ENCODE data around the gene CBY2.

DNA sequence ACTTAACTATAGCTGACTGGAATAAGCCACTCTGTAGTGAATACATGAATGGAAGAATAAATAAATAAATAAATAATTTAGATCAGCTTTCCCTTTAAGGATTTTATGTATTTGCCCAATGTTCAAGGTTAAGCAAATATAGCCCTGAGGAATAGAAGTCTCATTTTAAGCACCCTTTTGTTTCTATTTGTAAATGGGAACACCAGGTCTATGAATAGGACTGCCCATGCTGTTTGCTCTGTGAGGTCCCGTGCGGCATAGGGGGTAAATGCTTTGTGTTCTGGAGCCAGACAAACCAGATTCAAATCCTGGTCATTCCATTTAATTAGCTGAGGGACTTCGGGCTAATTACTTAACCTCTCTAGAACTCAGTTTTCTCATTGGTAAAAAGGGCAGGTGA is 29.3 kb downstream of the CBY2 start:
- no peak for TF ChIP-seq CEBPB (IDR thresholded peaks at IDR 0.05)
- no peak for TF ChIP-seq RAD21 (IDR thresholded peaks at IDR 0.05; ENCODE audit: low read depth)
- no peak for TF ChIP-seq REST (IDR thresholded peaks at IDR 0.05; ENCODE audit: low read depth)
- TF ChIP-seq MAX (IDR thresholded peaks at IDR 0.05) = no peak
- no peak for TF ChIP-seq EP300 (IDR thresholded peaks at IDR 0.05; ENCODE audit: borderline replicate concordance)
- TF ChIP-seq CREB1 (IDR thresholded peaks at IDR 0.05; ENCODE audit: low read depth) = no peak
- no peak for TF ChIP-seq TCF12 (IDR thresholded peaks at IDR 0.05; ENCODE audit: low read depth)

Measured in Ishikawa (cell line).